Measurements from ENCODE around the gene STOX2.

GRCh38 chr4:183968931-183969330, 63.8 kb downstream of the STOX2 start:
- TF ChIP-seq CREB5 (CRISPR knock-in tag; IDR thresholded peaks at IDR 0.05; ENCODE audit: low read depth) (no peak), PATZ1 (CRISPR knock-in tag; IDR thresholded peaks at IDR 0.05; ENCODE audit: borderline replicate concordance) (no peak), ZFP3 (CRISPR knock-in tag; IDR thresholded peaks at IDR 0.05) (no peak), SNAI2 (CRISPR knock-in tag; IDR thresholded peaks at IDR 0.05) (no peak)

All from SK-N-SH treated with all-trans-retinoic acid at 6 μM for 48 hours (cell line).